ENCODE results near the gene RNF223. TPM values are rescaled to one million over a fixed set of nuclear protein-coding genes. Genes with fewer than 3 reads are reported as not detected.

The RNF223 gene
- total RNA-seq, 1 experiment from 2014 or later = not detected

DNA sequence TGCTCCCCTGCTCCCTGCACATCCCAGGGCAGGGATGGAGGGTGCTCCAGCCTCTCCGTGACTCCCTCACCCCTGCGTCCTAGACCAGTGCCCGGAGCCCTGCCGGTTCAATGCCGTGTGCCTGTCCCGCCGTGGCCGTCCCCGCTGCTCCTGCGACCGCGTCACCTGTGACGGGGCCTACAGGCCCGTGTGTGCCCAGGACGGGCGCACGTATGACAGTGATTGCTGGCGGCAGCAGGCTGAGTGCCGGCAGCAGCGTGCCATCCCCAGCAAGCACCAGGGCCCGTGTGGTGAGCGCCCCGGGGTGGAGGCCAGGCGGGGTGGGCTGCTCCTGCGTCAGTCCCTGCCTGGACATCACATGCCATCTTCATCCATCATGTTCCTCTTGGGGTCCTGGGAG is 32.2 kb downstream of the RNF223 start:
- Histone ChIP-seq H4K8ac (replicated peaks; ENCODE audit: insufficient read length, low read depth, low read length) (no peak overlapping the region), H3K14ac (ENCODE audit: insufficient read depth, low read length) (no peak overlapping the region), H3K4me2 (ENCODE audit: insufficient read depth, insufficient read length, low read length) (no peak overlapping the region), H2BK15ac (ENCODE audit: low read depth, low read length) (no peak overlapping the region), H4K5ac (ENCODE audit: insufficient read length, low read depth, low read length) (no peak overlapping the region), H3K79me1 (ENCODE audit: insufficient read depth, low read depth, low read length, poor library complexity, severe bottlenecking) (no peaks in the 10 kb centered on the region), H3K9ac (ENCODE audit: extremely low read depth, insufficient read length, low read length) (no peak overlapping the region), H3K56ac (ENCODE audit: insufficient read length, low read depth, low read length) (no peak overlapping the region), H3K23ac (ENCODE audit: insufficient read length, low read depth, low read length) (no peak overlapping the region), H3K27me3 (ENCODE audit: insufficient read depth, low read length) (no peaks in the 10 kb centered on the region; the same call in 1 of the 2 replicates), H4K91ac (ENCODE audit: insufficient read length, low read depth, low read length) (no peak overlapping the region), H3K18ac (ENCODE audit: insufficient read length, low read depth, low read length) (no peak overlapping the region), H3T11ph (ENCODE audit: low read length) (no peak overlapping the region), H3K23me2 (ENCODE audit: insufficient read length, low read depth, low read length, poor library complexity, severe bottlenecking) (peaks cover 4% of the 10 kb centered on the region), H3K27ac (ENCODE audit: insufficient read length, low read depth, low read length) (no peak overlapping the region), H2BK20ac (ENCODE audit: low read depth, low read length, poor library complexity, severe bottlenecking) (no peak overlapping the region), H3K79me2 (ENCODE audit: insufficient read depth, low read length) (no peaks in the 10 kb centered on the region), H4K20me1 (ENCODE audit: control insufficient read depth, insufficient read depth, insufficient read length) (peaks cover 3% of the 10 kb centered on the region), H3K9me3 (ENCODE audit: control insufficient read depth, low read depth, low read length) (no peaks in the 10 kb centered on the region), H2BK5ac (ENCODE audit: insufficient read length, low read length) (no peak overlapping the region), H3K4ac (ENCODE audit: low read depth, low read length) (no peak overlapping the region), H2BK12ac (ENCODE audit: insufficient read length, low read depth, low read length) (no peak overlapping the region), H2BK120ac (ENCODE audit: low read depth, low read length, poor library complexity, severe bottlenecking) (no peak overlapping the region), H2AK5ac (ENCODE audit: insufficient read length, low read length) (no peak overlapping the region), H2AFZ (ENCODE audit: low read length) (no peak overlapping the region), H3K4me1 (ENCODE audit: insufficient read depth, low read length) (no peaks in the 10 kb centered on the region)
- no CpG with 5 or more reads among the region's 25 CpGs for WGBS (ENCODE audit: extremely low coverage, insufficient read length, low lambda C conversion rate)
- no peak overlapping the region for H3K4me3 Mint-ChIP-seq
- H3K36me3 Mint-ChIP-seq (ENCODE audit: insufficient read depth in 1 of 3, low read depth in 3 of 3) = peaks cover 7 to 41% (median 39%) of the 10 kb centered on the region in 3 experiments
- H3K27ac Mint-ChIP-seq = no peak overlapping the region
- TF ChIP-seq, protein P1, sequence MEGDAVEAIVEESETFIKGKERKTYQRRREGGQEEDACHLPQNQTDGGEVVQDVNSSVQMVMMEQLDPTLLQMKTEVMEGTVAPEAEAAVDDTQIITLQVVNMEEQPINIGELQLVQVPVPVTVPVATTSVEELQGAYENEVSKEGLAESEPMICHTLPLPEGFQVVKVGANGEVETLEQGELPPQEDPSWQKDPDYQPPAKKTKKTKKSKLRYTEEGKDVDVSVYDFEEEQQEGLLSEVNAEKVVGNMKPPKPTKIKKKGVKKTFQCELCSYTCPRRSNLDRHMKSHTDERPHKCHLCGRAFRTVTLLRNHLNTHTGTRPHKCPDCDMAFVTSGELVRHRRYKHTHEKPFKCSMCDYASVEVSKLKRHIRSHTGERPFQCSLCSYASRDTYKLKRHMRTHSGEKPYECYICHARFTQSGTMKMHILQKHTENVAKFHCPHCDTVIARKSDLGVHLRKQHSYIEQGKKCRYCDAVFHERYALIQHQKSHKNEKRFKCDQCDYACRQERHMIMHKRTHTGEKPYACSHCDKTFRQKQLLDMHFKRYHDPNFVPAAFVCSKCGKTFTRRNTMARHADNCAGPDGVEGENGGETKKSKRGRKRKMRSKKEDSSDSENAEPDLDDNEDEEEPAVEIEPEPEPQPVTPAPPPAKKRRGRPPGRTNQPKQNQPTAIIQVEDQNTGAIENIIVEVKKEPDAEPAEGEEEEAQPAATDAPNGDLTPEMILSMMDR (conservative IDR thresholded peaks at IDR 0.05) = no peak
- peaks cover 7 to 15% of the 10 kb centered on the region in 2 experiments for H3K4me1 Mint-ChIP-seq
- peaks cover 34% of the 10 kb centered on the region for H3K27me3 Mint-ChIP-seq (ENCODE audit: low read depth)
- H3K9me3 Mint-ChIP-seq = no peaks in the 10 kb centered on the region; a peak in 1 of 5 replicates
- DNase-seq = no peak
